ENCODE data around the gene GSTM3.
A peak's percentile ranks its signal among the peaks of the same experiment; 100 is the strongest.
"Not testable (repeated sequence)": the region's sequence is repeated elsewhere in the genome, so short reads cannot be mapped to it uniquely, and the experiment has no call there.

The GSTM3 gene

GRCh38 chr1:109762039-109762585 is 21.3 kb upstream of the GSTM3 start:
- DNase-seq (ENCODE audit: low read depth, low spot score), result no peak

GRCh38 chr1:109761227-109762038 is 20.6 kb upstream of the GSTM3 start:
- no peak for DNase-seq (ENCODE audit: low read depth, low spot score)

GRCh38 chr1:109760581-109761226 is 19.9 kb upstream of the GSTM3 start:
- no peak for DNase-seq (ENCODE audit: low read depth, low spot score)

DNA sequence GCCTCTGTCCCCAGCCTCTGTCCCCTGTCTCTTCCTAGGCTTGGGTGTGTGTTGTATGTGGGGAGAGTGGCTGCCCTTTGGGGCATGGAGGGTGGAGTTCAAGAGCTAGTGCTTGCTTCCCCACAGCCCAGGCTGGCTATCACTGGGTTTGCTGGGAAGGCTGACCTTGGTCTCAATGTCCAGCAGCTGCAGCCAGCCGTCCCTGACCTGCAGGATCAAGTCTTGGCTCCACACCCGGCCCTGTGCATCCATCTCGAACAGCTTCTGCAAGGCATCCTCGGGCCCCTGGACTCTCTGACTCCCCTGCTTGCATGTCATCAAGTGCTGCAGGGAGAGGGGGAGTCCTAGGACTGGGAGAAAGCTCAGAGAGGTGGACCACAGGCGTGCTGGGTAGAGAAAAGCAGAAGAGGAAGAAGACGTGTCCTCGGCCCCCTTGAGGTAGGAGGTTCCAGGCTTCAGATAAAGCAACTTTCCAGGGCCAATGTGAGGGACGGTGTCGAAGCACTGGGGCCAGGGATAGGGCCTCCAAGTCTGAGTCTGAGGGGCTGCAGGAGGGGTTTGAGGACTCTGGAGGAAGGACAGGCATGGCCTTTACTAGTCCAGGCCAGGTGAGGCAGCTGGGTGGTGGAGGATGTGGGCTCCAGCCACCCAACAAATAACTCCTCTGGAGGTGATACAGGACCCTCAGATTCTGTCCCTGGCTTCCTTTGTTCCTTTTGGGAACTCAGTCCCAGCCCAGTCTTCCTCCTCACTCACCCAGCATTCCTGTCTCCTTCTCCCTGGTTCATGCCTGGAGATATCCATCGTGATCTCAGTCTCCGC is 18.9 kb upstream of the GSTM3 start:
- no peak for DNase-seq (ENCODE audit: low read depth, low spot score)

DNA sequence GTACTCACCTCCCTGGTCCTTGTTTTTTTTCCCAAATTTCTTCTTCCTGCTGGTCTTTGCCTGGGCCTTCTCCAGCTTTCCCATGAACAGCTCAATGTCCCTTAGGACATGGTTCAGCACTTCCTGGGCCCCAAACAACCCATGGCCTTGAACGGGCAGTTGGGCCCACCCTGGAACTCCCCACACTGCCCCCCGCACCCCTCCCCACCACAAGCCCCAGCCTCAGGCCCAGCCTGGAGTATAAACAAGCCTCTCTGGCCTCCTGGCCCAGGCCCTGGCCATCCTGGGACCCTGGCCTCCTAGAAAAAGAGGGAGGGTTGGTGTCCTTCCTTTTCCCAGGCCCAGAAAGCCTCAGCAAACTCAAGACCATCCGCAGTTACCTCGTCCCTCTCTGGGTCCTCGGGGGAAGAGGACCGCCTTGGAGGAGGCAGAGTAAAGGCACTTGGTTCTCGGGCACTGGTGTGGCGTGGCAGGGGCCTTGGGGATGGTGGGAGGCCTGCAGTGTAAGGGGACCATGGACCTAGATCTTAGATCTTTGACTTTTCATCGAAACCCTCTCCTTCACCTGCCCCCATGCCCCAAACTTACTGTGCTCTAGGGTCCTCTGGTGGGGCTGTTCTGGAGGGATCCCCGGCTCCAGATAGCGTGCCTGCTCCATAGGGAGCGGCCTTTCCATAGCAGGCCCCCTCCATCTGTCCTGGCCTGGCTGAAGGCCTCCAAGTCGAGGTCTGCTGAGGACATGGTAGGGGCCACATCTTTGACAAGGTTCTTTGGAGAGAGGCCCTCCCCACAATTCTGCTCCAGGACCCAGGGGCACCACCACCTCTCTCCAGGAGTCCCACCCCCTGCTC is 17.3 kb upstream of the GSTM3 start:
- DNase-seq (ENCODE audit: low read depth, low spot score), result no peak

DNA sequence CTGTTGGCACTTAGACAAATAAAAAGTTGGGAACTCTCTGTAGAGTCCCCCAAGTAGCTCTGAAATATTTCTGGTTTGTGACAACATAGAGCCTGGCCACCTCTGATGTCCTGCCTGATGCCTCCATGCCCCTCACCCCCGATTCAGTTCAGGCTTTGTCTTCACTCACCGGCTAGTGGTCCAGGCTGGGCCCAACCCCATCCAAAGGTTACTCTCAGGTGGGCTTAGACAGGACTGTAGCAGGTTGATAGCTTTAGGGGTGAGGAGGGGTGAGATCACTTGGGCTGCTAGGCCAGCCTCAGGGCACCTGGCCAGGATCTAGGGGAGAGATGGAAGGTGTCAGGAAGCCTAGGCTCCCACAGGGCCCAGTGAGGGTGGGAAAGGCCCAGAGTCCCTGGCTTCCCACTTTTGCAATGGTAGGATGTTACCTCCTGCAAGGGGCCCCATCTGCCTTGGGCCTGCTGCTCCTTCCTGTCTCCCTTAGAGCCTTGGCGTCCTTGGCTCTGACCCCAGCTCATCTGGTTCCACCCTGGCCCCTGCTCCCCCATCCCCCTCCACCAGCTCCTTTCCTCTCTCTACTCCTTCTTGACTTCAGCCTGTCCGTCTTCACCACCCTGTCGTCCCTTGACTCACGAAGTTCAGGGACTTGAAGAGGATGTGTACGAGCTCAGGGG is 16.1 kb upstream of the GSTM3 start:
- DNase-seq (ENCODE audit: low read depth, low spot score), result no peak

DNA sequence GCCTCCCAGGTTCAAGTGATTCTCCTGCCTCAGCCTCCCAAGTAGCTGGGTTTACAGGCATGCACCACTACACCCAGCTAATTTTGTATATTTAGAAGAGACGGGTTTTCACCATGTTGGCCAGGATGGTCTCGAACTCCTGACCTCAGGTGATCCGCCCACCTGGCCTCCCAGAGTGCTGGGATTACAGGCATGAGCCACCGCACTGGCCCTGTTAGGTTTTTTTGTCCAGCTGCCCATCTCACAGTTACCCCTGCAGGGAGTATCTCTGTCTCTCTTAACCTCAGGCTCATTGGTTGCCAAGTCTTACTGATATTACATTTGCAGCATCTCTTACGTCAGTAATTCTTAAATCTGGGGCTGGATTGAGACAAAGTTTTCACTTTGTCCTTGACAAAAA is 15.5 kb upstream of the GSTM3 start:
- not testable (repeated sequence) for DNase-seq (ENCODE audit: low read depth, low spot score)

DNA sequence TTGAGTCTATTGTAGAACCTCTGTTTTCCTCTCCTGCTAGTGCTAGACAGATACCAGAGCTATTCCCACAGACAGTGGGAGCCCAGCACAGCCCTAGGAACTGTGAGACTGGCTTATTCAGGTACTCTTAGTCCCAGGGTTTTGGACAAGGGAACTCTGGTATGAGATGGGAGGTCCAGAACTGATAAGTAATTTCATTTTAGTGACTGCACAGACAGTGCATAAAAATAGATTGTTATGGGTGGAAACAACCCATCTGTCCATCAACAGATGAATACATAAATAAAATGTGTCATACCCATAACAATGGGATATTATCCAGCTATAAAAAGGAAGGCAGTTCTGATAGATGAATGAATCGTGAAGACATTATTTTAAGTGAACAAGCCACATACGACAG is 13.9 kb upstream of the GSTM3 start:
- no peak for DNase-seq (ENCODE audit: low read depth, low spot score)

DNA sequence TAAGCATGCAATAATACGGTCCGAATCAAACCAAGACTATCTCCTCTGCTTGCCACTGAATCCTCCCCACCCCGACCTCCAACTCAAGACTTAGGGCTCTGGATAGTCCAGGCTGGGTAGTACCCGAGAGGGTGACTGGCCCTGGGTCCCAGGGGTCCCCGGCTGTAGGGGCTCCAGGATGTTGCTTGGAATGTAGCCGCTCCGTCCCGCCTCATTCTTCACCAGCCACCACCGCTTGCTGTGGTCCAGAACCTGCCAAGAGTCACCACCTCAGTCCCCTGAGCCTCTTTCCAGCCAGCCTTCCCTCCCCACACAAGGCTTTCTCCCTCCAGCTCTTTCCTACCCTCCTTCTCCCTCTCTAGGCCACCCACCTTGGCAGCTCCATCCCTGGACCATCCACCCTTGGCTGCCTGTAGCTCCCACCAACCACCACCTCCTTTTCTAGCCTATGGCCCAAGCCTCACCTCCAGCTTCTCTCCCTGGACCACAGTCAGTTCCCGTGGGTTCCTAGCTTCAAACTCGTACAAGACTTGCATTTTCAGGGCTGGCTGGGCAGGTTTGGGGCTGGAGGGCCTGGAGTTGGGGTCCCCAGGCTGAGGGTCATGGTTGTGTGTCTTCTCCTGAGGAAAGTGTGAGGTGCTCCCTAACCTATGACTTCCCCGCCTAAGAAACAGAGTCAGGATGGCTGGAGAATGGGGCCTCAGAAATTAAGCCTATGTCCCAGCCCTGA is 10.9 kb upstream of the GSTM3 start:
- DNase-seq (ENCODE audit: low read depth, low spot score), result no peak

DNA sequence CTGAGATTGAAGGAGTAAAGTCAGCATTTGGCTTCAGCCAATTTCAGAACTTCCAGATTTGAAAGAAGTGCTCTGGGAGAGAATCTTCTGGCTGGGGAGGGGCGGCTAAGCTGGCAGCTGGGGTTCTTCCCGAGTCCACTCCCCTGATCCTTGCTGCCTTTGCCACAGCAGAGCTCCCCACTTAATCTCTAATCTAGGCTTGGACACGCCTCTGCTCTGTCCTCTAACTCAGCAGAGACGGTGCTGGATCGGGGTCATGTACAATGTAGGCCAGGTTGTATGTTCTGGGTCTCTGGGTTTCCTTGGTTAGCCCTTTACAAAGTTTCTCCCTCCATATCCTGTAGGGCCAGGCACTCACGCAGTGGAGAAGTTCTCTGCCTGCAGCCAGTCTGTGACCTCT is 10.1 kb upstream of the GSTM3 start:
- DNase-seq (ENCODE audit: low read depth, low spot score), result no peak

DNA sequence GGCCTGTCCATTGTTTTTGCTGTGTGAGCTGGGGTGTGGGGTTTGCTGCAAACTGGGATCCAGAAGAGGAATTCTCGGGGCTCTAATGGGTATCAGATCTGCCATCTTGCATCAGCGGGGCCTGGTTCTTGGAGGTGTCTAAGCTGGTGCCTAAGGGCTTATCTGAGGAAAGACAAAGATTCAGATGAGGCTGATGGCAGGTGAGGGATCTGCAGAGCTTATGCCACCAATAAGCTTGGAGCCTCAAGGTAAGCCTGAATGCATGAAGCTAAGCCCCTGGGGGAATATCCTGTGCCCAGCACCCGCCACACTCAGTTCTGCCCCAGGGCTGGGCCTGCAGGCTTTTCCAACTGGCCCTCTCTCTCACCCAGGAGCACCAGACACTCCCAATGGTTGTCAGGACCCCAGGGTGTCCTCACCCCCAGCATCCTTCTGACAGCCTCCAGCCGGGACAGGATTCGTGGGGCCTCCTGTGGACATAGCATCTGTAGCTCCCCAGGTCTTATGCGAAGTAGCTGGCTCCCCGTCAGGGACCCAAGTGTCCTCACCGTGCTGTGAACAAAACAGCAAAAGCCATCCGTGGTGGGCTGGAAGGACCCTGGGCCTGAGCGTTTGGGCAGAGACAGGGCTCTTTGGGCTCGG is 9.5 kb upstream of the GSTM3 start:
- no peak for DNase-seq (ENCODE audit: low read depth, low spot score)

GRCh38 chr1:109749221-109749620 is 8.4 kb upstream of the GSTM3 start:
- no peak for DNase-seq (ENCODE audit: low read depth, low spot score)

DNA sequence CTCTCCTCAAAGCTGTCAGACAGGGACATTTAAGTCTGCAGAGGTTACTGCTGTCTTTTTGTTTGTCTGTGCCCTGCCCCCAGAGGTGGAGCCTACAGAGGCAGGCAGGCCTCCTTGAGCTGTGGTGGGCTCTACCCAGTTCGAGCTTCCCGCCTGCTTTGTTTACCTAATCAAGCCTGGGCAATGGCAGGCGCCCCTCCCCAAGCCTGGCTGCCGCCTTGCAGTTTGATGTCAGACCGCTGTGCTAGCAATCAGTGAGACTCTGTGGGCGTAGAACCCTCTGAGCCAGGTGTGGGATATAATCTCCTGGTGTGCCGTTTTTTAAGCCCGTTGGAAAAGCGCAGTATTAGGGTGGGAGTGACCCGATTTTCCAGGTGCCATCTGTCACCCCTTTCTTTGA is 7.5 kb upstream of the GSTM3 start:
- DNase-seq (ENCODE audit: low read depth, low spot score), result not testable (repeated sequence)

GRCh38 chr1:109739738-109740614 is 862 bp downstream of the GSTM3 start:
- DNase-seq (ENCODE audit: low read depth, low spot score), result peak; percentile 56

DNA sequence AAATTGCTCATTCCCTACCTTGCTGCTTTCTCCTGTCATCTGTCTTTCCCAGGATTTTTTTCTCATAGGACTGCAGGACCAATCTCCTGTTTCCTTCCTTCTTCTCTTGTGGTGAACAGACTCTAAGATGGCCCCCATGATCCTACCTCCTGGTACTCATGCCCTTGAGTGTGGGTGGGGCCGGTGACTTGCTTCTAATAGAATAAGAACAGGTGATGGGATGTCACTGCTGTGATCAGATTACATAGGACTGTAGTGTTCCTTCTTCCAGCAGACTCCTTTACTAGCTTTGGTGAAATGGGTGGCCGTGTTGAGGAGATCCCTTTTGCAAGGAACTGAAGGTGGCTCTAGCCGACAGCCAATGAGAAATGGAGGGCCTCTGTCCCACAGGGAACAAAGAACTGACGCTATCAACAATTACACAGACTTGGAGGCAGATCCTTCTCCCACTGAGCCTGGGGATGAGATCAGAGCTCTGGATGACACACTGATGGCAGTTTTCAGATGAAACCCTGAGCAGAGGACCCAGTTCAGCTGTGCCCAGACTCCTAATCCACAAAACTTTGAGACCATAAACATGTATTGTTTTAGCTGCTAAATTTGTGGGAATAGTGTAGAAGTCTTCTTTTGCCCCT is 7.5 kb downstream of the GSTM3 start:
- no peak for DNase-seq (ENCODE audit: low read depth, low spot score)

- no peak for DNase-seq (ENCODE audit: low read depth, low spot score)
Observed at GRCh38 chr1:109732390-109732881, 8.4 kb downstream of the GSTM3 start.

- no peak for DNase-seq (ENCODE audit: low read depth, low spot score)
Observed at GRCh38 chr1:109730666-109731065, 10.2 kb downstream of the GSTM3 start.

DNA sequence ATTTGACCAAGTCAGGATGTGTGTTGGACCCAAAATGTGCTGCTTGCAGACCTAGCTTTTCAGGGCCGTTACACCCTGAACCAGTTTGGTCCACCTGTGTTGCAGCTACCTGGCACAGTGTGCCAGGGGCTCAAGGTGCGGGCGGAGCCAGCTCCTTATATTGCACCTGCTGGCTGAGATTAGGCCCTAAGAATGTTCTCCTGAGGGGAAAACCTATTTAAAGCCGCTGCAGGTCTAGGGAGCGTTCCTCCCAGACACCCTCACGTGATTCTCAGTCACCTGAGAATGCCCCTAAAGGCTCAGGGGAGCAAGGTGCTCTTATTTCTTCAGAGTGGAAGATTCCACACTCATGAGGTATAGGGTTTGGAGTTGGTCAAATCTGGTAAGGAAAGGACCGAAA is 12.0 kb downstream of the GSTM3 start:
- no peak for DNase-seq (ENCODE audit: low read depth, low spot score)
